Measurements from ENCODE around the gene RBM18. TPM values are rescaled to one million over a fixed set of nuclear protein-coding genes. Genes with fewer than 3 reads are reported as not detected.

RBM18 gene
- total RNA-seq, 4 donors from 2014 or later: 12.1 to 15.2 (median 13.7) TPM

GRCh38 chr9:122302237-122303093 lies 37.8 kb upstream of the RBM18 start:
- no peak for TF ChIP-seq POLR2A (IDR thresholded peaks at IDR 0.05)
- no peak for TF ChIP-seq CTCF (IDR thresholded peaks at IDR 0.05)
- Histone ChIP-seq H3K9me3 (no peaks in the 10 kb centered on the region), H3K4me3 (replicated peaks in 1 of 3) (no peak overlapping the region), H3K27me3 (no peaks in the 10 kb centered on the region), H3K27ac (no peak overlapping the region), H3K4me1 (no peaks in the 10 kb centered on the region), H3K36me3 (peaks cover 0 to 3% of the 10 kb centered on the region in 2 donors)
- 92 to 93% methylated on average over 5 of the region's 5 CpGs for WGBS, 2 donors
- DNase-seq: no peak
- intact Hi-C loops (cut with DNase I): no loop called here

- H3K36me3 ChIP-seq: peaks cover 0 to 7% of the 10 kb centered on the region in 2 donors
These were observed 32.9 kb upstream of the RBM18 start for GRCh38 chr9:122297512-122297911.

GRCh38 chr9:122294531-122294930 lies 29.9 kb upstream of the RBM18 start:
- no peak for DNase-seq
- Histone ChIP-seq H3K27me3 (no peaks in the 10 kb centered on the region), H3K36me3 (peaks cover 7 to 15% of the 10 kb centered on the region in 2 donors)

More at GRCh38 chr9:122297512-122297911, 32.9 kb upstream of the RBM18 start:
- H3K4me1 ChIP-seq: no peaks in the 10 kb centered on the region
- WGBS, 2 donors: 97 to 100% methylated on average over 3 of the region's 3 CpGs
- no peak for DNase-seq
- no peak overlapping the region for H3K4me3 ChIP-seq (replicated peaks in 1 of 3)
- no peak for TF ChIP-seq CTCF (IDR thresholded peaks at IDR 0.05)
- TF ChIP-seq POLR2A (IDR thresholded peaks at IDR 0.05): no peak
- H3K27ac ChIP-seq: no peak overlapping the region
- intact Hi-C loops (cut with DNase I): no loop called here
- H3K27me3 ChIP-seq: no peaks in the 10 kb centered on the region
- H3K9me3 ChIP-seq: no peaks in the 10 kb centered on the region

GRCh38 chr9:122291458-122291857 lies 26.8 kb upstream of the RBM18 start:
- Histone ChIP-seq H3K9me3 (no peaks in the 10 kb centered on the region), H3K36me3 (peaks cover 9 to 24% of the 10 kb centered on the region in 2 donors), H3K4me1 (no peaks in the 10 kb centered on the region), H3K4me3 (replicated peaks in 1 of 3) (no peak overlapping the region), H3K27me3 (no peaks in the 10 kb centered on the region), H3K27ac (no peak overlapping the region)
- no peak for TF ChIP-seq POLR2A (IDR thresholded peaks at IDR 0.05)
- TF ChIP-seq CTCF (IDR thresholded peaks at IDR 0.05): no peak
- intact Hi-C loops (cut with DNase I): no loop called here
- WGBS, 2 donors: 89 to 91% methylated on average over 3 of the region's 3 CpGs
- no peak for DNase-seq

More at GRCh38 chr9:122294531-122294930, 29.9 kb upstream of the RBM18 start:
- 88 to 90% methylated on average over 4 of the region's 4 CpGs for WGBS, 2 donors
- no peak overlapping the region for H3K4me3 ChIP-seq (replicated peaks in 1 of 3)
- no peaks in the 10 kb centered on the region for H3K9me3 ChIP-seq
- intact Hi-C loops (cut with DNase I): no loop called here
- TF ChIP-seq POLR2A (IDR thresholded peaks at IDR 0.05): no peak
- H3K27ac ChIP-seq: no peak overlapping the region
- no peaks in the 10 kb centered on the region for H3K4me1 ChIP-seq

- no peaks in the 10 kb centered on the region for H3K4me1 ChIP-seq
- DNase-seq: no peak
- H3K27ac ChIP-seq: no peak overlapping the region
- no peak overlapping the region for H3K4me3 ChIP-seq (replicated peaks in 1 of 3)
- 88 to 100% methylated on average over 1 of the region's 1 CpG for WGBS, 2 donors
- H3K36me3 ChIP-seq: peaks cover 23 to 32% of the 10 kb centered on the region in 2 donors
- intact Hi-C loops (cut with DNase I): no loop called here
- H3K27me3 ChIP-seq: no peaks in the 10 kb centered on the region
- no peaks in the 10 kb centered on the region for H3K9me3 ChIP-seq
- TF ChIP-seq CTCF (IDR thresholded peaks at IDR 0.05): no peak
- TF ChIP-seq POLR2A (IDR thresholded peaks at IDR 0.05): no peak
These were observed 22.6 kb upstream of the RBM18 start for GRCh38 chr9:122287214-122287720.
